Measurements from ENCODE around the gene CARD19.

GRCh38 chr9:93119703-93119952 lies 23.6 kb downstream of the CARD19 start:
- no peak for TF ChIP-seq POLR2AphosphoS5 (IDR thresholded peaks at IDR 0.05)
- TF ChIP-seq CTCF (IDR thresholded peaks at IDR 0.05), result no peak

Data from breast epithelium (tissue), 3 donors.